GM20000 (cell line): ENCODE results near the gene USH2A.

ENCODE experiments used
- DNase-seq: peaks from one replicate; pipeline ENCODE4 v3.0.0; 2012; ENCODE audit warnings: low spot score
- TF ChIP-seq, protein P1 (sequence below): IDR thresholded peaks from 2 replicates; pipeline ENCODE4 v1.5.1; 2012; ENCODE audit warnings: mild to moderate bottlenecking, control low read depth; ENCODE audit errors: extremely low read depth, missing control alignments

The USH2A gene

DNA sequence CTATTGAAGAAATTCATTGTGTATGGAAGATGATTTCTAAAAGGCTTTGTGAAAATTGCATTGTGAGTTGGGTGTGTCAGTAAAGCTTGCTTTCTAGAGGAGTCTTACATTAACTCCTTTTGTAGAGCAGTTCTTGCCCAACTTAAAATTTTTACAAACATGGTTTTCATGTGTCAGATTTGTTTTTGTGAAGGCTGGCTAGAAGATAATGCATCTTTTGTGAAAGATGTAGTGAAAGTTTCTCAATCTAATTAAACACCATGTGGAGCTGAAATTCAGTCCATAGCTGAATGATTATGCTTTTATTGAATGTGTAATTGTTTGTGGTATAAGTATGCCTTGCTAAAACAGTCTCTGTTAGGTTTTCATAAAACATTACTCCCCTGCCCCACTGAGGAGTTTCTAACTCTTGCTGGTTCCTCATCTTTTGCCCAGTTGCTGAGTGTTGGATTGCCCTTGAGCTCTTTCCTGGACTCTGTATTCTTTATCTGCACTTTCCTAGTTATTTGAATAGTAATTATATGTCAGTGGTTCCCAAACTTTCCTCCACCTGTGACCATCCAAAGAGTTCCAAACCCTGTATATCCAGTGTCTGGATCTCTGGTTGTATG lies 818.1 kb downstream of the USH2A start:
- no peak for DNase-seq
- TF ChIP-seq, protein P1, sequence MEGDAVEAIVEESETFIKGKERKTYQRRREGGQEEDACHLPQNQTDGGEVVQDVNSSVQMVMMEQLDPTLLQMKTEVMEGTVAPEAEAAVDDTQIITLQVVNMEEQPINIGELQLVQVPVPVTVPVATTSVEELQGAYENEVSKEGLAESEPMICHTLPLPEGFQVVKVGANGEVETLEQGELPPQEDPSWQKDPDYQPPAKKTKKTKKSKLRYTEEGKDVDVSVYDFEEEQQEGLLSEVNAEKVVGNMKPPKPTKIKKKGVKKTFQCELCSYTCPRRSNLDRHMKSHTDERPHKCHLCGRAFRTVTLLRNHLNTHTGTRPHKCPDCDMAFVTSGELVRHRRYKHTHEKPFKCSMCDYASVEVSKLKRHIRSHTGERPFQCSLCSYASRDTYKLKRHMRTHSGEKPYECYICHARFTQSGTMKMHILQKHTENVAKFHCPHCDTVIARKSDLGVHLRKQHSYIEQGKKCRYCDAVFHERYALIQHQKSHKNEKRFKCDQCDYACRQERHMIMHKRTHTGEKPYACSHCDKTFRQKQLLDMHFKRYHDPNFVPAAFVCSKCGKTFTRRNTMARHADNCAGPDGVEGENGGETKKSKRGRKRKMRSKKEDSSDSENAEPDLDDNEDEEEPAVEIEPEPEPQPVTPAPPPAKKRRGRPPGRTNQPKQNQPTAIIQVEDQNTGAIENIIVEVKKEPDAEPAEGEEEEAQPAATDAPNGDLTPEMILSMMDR = no peak

DNA sequence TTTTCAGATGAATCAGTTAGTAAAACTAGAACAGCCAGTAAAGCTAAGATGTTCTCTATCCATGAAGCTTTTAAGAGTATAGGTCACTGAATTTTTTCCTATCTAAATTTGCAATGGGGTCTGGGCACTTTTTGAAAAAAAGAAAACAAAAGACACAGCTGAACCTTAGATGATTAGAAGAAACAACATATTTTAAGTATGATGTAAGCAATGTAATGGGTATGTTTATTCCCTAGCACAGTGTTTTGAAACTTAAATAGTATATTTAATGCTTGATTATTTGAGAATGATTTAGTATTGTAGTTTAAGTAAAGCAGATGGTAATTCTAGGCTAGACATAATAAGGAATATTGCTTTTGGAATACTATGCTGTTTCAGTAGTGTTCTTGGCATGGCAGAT lies 819.9 kb downstream of the USH2A start:
- TF ChIP-seq, protein P1 = no peak
- DNase-seq = no peak

DNA sequence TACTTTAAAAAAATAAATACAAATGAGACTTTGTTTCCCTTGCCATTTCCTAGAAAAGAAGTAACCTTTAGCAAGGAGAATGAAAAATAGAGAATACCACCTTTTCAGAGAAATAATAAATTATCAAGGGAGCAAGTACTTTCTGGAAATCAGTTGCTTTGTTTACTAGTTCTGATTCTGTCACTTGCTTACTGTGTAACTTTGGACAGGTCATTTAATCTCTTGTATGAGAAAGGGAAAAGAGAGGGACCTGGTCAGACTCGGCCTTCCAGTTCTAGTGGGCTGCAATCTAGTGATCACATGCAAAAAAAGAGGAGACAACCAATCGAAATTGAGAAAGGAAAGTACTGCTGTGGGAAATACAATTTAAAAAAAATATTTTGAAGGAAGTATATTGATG lies 822.0 kb downstream of the USH2A start:
- DNase-seq = no peak
- TF ChIP-seq, protein P1 = no peak

GRCh38 chr1:215600867-215601266 lies 822.4 kb downstream of the USH2A start:
- TF ChIP-seq, protein P1 = no peak
- DNase-seq = no peak

GRCh38 chr1:215600258-215600792 lies 822.9 kb downstream of the USH2A start:
- TF ChIP-seq, protein P1 = no peak
- DNase-seq = no peak

DNA sequence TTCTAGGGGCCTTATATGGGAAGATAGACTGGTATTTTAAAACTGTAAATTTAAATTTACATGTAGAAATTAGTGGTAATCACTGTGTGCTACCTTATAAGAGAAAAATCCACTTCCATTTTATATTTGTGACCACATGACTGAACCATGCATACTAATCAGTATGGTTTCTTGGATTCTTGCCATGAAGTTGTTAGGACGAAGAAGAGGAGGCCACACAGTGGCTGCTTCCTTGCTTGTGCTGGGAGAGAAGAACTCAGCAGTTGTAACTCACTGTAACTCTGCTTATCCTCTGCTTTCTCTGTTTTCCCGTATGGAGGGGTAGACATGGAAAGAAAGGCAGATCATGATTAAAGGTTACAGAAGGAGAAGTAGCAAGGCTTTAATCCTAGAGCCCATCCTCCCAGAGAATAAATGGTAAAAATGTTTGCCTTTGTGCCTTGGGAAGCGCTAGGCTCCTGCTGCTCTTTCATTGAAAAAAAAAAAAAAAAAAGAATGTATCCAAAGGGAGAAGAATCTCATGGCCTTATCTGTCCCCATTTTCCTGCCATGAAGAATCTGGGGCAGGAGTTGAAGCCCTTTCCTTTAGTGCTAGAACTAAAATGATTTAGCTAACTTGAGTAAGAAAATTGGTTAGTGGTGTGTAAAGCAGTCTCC lies 823.7 kb downstream of the USH2A start:
- no peak for DNase-seq
- TF ChIP-seq, protein P1 = no peak

DNA sequence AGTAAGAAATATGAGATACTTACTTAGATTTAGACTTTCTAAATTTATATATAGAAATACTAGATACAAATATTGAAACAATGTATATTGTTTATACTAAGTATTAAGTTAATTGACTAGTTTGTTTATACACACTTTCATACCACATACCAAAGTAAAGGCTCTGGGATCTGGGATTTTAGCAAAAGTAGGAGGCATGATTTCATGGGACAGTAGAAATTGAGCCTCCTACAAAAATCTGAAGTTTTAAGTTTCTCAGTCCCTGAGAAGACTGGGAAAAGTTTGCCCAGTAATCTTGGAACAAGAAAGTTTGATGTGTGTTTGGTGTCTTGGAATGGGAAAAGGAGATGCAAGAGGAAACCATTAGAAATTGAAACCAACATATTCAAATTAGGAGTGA lies 825.3 kb downstream of the USH2A start:
- TF ChIP-seq, protein P1 = no peak
- no peak for DNase-seq
